Fibroblast of villous mesenchyme (primary cell): ENCODE measurements around the gene CNOT3. TPM values are rescaled to one million over a fixed set of nuclear protein-coding genes. Genes with fewer than 3 reads are reported as not detected.

ENCODE experiments used
- DNase-seq: peaks from one replicate; pipeline ENCODE4 v3.0.0-alpha.2; 2010; ENCODE audit warnings: low read depth
- H3K4me3 ChIP-seq: 2 replicates; pipeline ENCODE4 v1.5.1; 2011; ENCODE audit warnings: low read depth, mild to moderate bottlenecking, low read length
- CTCF ChIP-seq: IDR thresholded peaks from 2 replicates; pipeline ENCODE4 v1.5.1; 2012; ENCODE audit warnings: low read depth, mild to moderate bottlenecking, low read length; ENCODE audit not compliant: insufficient read depth
- total RNA-seq: library from RNA; depleted of rRNA; stranded (reverse); fragments of >200 nt; gene quantifications from 2 replicates; pipeline ENCODE4 v1.2.3, GENCODE V29; 2012

CNOT3 gene
- total RNA-seq, 1 donor, result 7.3 TPM

DNA sequence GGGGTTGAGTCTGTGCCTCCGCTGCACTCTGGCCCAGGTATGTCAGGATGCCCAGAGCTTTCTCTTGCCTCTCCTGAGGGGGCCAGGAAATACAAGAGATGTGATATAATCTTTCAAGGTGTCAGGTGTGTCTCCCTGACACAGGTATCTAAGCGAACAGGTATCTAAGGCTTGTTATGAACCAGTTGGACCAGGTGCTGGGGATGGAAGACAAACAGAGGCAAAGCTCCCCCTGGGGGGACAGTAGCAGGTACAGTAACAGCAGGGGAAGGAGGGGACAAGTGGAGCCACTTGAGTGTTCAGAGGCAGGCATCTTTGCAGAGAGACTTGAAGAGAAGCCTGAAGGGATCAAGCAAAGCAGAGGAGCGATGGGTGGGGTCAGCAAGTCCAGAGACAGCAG lies 19.4 kb downstream of the CNOT3 start:
- H3K4me3 ChIP-seq, result no peak overlapping the region
- TF ChIP-seq CTCF, result no peak
- DNase-seq, result no peak

GRCh38 chr19:54158812-54159351 lies 21.3 kb downstream of the CNOT3 start:
- no peak for DNase-seq
- no peak for TF ChIP-seq CTCF
- H3K4me3 ChIP-seq, result peak overlapping the region; percentile 88

- TF ChIP-seq CTCF, result peak; percentile 30
- DNase-seq, result peak; percentile 100
- H3K4me3 ChIP-seq, result peak within 1 kb of the TSS; percentile 88
Observed at GRCh38 chr19:54159352-54160181, 22.0 kb downstream of the CNOT3 start, which contains the start of gene LENG1. TSS of gene LENG1 (minus strand) at chr19:54159721. CDS start at chr19:54159695, 26 bp downstream.

DNA sequence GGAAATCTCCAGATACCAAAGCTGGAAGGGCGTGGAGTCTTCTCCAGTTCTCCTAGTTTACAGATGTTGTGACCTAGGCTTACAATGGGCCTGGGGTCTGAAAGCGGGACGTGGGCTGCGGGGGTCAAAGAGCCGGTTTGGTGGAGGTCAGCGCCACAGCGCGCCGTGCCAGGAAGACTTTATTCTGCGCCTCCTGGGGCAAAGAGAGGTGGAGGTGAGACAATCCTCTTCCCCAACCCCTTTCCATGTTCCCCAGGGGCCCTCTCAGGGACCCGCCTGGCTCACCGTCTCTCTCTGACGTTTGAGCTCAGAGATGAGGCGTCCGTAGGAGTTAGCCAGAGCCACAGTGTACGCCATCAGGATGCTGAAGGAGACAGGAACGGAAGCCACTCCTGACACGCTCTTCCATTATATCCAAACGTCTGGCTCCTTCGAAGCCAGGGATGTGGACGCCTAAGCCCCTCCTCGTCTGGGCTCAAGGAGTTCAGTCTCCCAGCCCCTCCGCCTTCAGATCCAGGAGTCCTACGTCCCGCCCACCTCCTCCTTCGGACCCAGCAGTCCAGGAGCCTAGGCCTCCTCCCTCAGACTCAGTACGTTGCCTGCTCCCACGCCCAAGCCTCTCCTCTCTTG lies 22.7 kb downstream of the CNOT3 start:
- TF ChIP-seq CTCF, result no peak
- H3K4me3 ChIP-seq, result peak overlapping the region; percentile 71
- peak; percentile 55 for DNase-seq

DNA sequence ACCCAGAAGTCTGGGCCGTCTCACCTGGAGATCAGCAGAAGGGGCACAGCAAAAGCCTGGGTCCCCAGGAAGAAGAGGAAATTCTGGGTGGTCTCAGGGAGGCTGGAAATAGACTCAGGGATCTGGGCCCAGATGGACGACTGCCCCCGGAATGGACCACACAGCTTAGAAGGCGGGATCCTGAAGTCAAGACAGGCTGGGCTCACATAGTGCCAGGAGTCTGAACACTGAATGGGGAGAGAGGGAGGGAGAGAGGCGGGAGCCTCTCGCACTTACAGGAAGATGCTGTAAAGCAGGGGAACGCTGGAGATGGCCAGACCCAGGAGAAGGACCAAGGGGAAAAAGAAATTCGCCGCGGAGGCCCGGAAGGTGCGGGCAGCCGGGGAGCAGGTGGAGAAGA lies 23.3 kb downstream of the CNOT3 start:
- H3K4me3 ChIP-seq, result peak overlapping the region; percentile 71
- TF ChIP-seq CTCF, result no peak
- DNase-seq, result no peak

DNA sequence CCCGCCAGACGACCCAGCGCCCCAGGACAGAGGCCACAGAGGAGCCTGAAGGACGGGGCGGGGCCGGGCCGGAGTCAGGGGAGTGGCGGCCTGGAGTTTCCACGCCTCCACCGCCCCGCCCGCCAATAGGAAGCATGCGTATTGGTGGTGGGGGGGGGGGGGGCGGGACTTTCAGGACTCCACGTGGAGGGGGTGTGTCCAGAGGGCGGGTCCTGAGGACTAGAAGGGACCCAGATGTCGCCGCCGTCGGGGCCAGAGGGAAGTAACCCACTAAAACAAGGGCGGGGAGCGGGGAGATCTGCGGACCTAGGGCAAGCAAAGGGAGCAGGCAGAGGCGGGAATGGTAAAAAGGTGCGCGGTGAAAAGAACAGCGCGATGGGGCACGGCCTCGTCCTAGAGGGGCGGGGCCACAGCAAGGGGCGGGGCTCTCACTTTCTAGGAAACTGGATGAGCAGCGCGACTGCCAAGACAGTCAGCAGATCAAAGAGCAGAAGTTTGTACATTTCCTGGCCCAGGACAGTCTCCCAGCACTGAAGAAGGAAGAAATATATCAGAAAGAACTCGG lies 24.8 kb downstream of the CNOT3 start:
- peak; percentile 80 for DNase-seq
- H3K4me3 ChIP-seq, result peak overlapping the region; percentile 69
- TF ChIP-seq CTCF, result no peak
